ENCODE data around the gene NME9. TPM values are rescaled to one million over a fixed set of nuclear protein-coding genes. Genes with fewer than 3 reads are reported as not detected.

Gene NME9
- total RNA-seq, 1 experiment from 2014 or later: not detected

DNA sequence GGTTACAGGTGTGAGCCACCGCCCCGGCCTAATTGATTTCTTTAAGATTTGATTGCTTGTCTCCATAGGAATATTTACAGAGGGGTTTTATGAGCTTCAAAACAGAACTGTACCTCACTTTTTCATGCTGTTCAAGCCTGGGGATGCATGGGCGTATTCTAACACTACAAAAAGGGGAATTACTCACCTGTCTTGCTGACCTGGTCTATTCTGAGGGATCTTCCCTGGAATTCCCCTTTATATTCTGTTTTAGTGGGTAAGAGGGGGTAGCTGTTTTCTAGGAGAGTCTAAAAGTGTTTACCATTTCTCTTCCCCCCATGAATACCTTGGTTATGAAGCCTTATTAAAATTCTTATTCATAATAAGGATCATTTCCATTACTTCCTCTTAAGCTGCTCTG lies 48.1 kb downstream of the NME9 start:
- no peak overlapping the region for H3K4me3 ChIP-seq (ENCODE audit: low read depth in 2 of 2, low read length in 2 of 2)
- in situ Hi-C loops (cut with HindIII; ENCODE audit: low pct_unique_long_range_greater_than_20kb, low sequenced_read_pairs) (no loop called here), intact Hi-C loops (cut with micrococcal nuclease; ENCODE audit: unreplicated experiment) (no loop called here)
- CTCF ChIA-PET: no interaction called here
- TF ChIP-seq POLR2AphosphoS5 (IDR thresholded peaks at IDR 0.05; ENCODE audit: low read depth, low read length) (no peak), TCF7L2 (IDR thresholded peaks at IDR 0.05; ENCODE audit: low read depth, low read length) (no peak), SIN3A (IDR thresholded peaks at IDR 0.05; ENCODE audit: borderline replicate concordance, insufficient read depth, low read depth, low read length) (no peak)
- TF ChIP-seq, protein P1, sequence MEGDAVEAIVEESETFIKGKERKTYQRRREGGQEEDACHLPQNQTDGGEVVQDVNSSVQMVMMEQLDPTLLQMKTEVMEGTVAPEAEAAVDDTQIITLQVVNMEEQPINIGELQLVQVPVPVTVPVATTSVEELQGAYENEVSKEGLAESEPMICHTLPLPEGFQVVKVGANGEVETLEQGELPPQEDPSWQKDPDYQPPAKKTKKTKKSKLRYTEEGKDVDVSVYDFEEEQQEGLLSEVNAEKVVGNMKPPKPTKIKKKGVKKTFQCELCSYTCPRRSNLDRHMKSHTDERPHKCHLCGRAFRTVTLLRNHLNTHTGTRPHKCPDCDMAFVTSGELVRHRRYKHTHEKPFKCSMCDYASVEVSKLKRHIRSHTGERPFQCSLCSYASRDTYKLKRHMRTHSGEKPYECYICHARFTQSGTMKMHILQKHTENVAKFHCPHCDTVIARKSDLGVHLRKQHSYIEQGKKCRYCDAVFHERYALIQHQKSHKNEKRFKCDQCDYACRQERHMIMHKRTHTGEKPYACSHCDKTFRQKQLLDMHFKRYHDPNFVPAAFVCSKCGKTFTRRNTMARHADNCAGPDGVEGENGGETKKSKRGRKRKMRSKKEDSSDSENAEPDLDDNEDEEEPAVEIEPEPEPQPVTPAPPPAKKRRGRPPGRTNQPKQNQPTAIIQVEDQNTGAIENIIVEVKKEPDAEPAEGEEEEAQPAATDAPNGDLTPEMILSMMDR (IDR thresholded peaks at IDR 0.05): no peak
- TF ChIP-seq, protein P2, sequence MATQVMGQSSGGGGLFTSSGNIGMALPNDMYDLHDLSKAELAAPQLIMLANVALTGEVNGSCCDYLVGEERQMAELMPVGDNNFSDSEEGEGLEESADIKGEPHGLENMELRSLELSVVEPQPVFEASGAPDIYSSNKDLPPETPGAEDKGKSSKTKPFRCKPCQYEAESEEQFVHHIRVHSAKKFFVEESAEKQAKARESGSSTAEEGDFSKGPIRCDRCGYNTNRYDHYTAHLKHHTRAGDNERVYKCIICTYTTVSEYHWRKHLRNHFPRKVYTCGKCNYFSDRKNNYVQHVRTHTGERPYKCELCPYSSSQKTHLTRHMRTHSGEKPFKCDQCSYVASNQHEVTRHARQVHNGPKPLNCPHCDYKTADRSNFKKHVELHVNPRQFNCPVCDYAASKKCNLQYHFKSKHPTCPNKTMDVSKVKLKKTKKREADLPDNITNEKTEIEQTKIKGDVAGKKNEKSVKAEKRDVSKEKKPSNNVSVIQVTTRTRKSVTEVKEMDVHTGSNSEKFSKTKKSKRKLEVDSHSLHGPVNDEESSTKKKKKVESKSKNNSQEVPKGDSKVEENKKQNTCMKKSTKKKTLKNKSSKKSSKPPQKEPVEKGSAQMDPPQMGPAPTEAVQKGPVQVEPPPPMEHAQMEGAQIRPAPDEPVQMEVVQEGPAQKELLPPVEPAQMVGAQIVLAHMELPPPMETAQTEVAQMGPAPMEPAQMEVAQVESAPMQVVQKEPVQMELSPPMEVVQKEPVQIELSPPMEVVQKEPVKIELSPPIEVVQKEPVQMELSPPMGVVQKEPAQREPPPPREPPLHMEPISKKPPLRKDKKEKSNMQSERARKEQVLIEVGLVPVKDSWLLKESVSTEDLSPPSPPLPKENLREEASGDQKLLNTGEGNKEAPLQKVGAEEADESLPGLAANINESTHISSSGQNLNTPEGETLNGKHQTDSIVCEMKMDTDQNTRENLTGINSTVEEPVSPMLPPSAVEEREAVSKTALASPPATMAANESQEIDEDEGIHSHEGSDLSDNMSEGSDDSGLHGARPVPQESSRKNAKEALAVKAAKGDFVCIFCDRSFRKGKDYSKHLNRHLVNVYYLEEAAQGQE (IDR thresholded peaks at IDR 0.05; ENCODE audit: insufficient read depth in 1 of 2, low read depth in 2 of 2, low read length in 1 of 2): no peak
- H3K36me3 ChIP-seq (ENCODE audit: control insufficient read depth, insufficient read depth, low read length): no peaks in the 10 kb centered on the region
- POLR2A ChIA-PET: no interaction called here
- H3K27me3 ChIP-seq (ENCODE audit: control insufficient read depth, insufficient read depth, low read length): no peaks in the 10 kb centered on the region
- DNase-seq (ENCODE audit: low read depth, low spot score) (no peak), ATAC-seq (no peak)
- H3K27ac ChIP-seq (ENCODE audit: low read length): no peak overlapping the region
- no peaks in the 10 kb centered on the region for H3K9me3 ChIP-seq (ENCODE audit: control insufficient read depth, insufficient read depth, low read depth, low read length)
- no TSS peak for BruUV-seq (replicated peaks)
- no peaks in the 10 kb centered on the region for H3K4me1 ChIP-seq (ENCODE audit: control insufficient read depth, insufficient read depth, low read length)

DNA sequence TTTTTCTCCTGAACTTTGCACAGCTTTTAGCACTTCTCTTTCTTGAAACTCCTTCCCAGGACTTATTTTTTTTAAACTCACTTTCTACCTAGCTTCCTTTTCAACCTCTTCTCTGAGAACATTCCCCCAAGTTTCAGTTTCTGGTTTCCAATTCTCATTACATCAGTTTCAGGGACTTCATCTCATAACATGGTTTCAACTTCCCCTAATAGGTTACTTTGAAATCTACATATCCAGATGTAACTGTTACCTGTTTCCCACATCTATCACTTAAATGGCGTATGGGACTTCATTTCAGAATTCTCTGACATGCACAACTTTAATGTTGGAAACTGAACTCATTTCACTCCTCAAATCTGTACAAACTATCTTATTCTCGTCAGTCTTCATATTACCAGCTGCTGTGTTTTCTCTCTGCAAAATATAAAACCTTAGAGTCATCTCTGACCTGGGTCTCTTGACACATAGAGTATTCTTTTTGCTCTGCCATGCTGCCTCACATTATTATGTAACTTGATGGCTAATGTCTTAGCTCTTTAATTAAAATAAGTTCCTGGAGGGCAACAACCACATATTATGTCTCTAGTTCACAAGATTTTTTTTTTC lies 58.4 kb downstream of the NME9 start:
- Histone ChIP-seq H3K27me3 (ENCODE audit: control insufficient read depth, insufficient read depth, low read length) (no peaks in the 10 kb centered on the region), H3K4me3 (ENCODE audit: low read depth in 2 of 2, low read length in 2 of 2) (no peak overlapping the region), H3K36me3 (ENCODE audit: control insufficient read depth, insufficient read depth, low read length) (peaks cover 16% of the 10 kb centered on the region), H3K4me1 (ENCODE audit: control insufficient read depth, insufficient read depth, low read length) (no peaks in the 10 kb centered on the region), H3K9me3 (ENCODE audit: control insufficient read depth, insufficient read depth, low read depth, low read length) (no peaks in the 10 kb centered on the region), H3K27ac (ENCODE audit: low read length) (no peak overlapping the region)
- intact Hi-C loops (cut with micrococcal nuclease; ENCODE audit: unreplicated experiment) (no loop called here), in situ Hi-C loops (cut with HindIII; ENCODE audit: low pct_unique_long_range_greater_than_20kb, low sequenced_read_pairs) (no loop called here)
- DNase-seq (ENCODE audit: low read depth, low spot score) (no peak), ATAC-seq (no peak)
- ChIA-PET POLR2A (interaction anchor here (0.6 kb wide), 1 partner anchor 45 kb away, joined by 3 read pairs; no protein-coding TSS in a partner anchor), CTCF (interaction anchor here (0.6 kb wide), 1 partner anchor 10 kb away, joined by 4 read pairs; no protein-coding TSS in a partner anchor)
- no TSS peak for BruUV-seq (replicated peaks)
- TF ChIP-seq, protein P2 (IDR thresholded peaks at IDR 0.05; ENCODE audit: insufficient read depth in 1 of 2, low read depth in 2 of 2, low read length in 1 of 2): no peak
- TF ChIP-seq TCF7L2 (IDR thresholded peaks at IDR 0.05; ENCODE audit: low read depth, low read length) (no peak), SIN3A (IDR thresholded peaks at IDR 0.05; ENCODE audit: borderline replicate concordance, insufficient read depth, low read depth, low read length) (no peak), POLR2AphosphoS5 (IDR thresholded peaks at IDR 0.05; ENCODE audit: low read depth, low read length) (no peak)
- TF ChIP-seq, protein P1 (IDR thresholded peaks at IDR 0.05): no peak

Data from Panc1 (cell line).